ENCODE results near the gene RAX2. TPM values are rescaled to one million over a fixed set of nuclear protein-coding genes. Genes with fewer than 3 reads are reported as not detected.

RAX2 gene
- total and polyA plus RNA-seq, 2 of the 8 experiments (the other 6 are each of a cell fraction or from before 2014, with no cell fraction given), result 0.08 TPM; not detected in 1

GRCh38 chr19:3778104-3778867, 6.3 kb upstream of the RAX2 start (continued):
- no peak for TF ChIP-seq EP300 (IDR thresholded peaks at IDR 0.05; ENCODE audit: borderline replicate concordance in 1 of 2, low read depth in 2 of 2, low read length in 2 of 2)
- TF ChIP-seq MAFK (IDR thresholded peaks at IDR 0.05; ENCODE audit: low read depth, low read length), result no peak
- no peak for TF ChIP-seq SIN3A (conservative IDR thresholded peaks at IDR 0.05 in 1 of 2, IDR thresholded peaks at IDR 0.05 in 1 of 2; ENCODE audit: low read depth in 1 of 2, low read length in 2 of 2)
- TF ChIP-seq RXRA (IDR thresholded peaks at IDR 0.05; ENCODE audit: insufficient read depth, low read depth, low read length), result no peak
- TF ChIP-seq POLR2A (IDR thresholded peaks at IDR 0.05; ENCODE audit: control extremely low read depth in 1 of 2, low read depth in 2 of 2, low read length in 2 of 2), result no peak
- no peak for TF ChIP-seq RAD21 (IDR thresholded peaks at IDR 0.05 in 1 of 2, conservative IDR thresholded peaks at IDR 0.05 in 1 of 2; ENCODE audit: low read depth in 2 of 2, low read length in 2 of 2)
